ENCODE data around the gene GSTA5. TPM values are rescaled to one million over a fixed set of nuclear protein-coding genes. Genes with fewer than 3 reads are reported as not detected.

Gene GSTA5
- total RNA-seq, 3 donors from 2014 or later (not counting 1 experiment from before 2014, with no cell fraction given) = not detected

DNA sequence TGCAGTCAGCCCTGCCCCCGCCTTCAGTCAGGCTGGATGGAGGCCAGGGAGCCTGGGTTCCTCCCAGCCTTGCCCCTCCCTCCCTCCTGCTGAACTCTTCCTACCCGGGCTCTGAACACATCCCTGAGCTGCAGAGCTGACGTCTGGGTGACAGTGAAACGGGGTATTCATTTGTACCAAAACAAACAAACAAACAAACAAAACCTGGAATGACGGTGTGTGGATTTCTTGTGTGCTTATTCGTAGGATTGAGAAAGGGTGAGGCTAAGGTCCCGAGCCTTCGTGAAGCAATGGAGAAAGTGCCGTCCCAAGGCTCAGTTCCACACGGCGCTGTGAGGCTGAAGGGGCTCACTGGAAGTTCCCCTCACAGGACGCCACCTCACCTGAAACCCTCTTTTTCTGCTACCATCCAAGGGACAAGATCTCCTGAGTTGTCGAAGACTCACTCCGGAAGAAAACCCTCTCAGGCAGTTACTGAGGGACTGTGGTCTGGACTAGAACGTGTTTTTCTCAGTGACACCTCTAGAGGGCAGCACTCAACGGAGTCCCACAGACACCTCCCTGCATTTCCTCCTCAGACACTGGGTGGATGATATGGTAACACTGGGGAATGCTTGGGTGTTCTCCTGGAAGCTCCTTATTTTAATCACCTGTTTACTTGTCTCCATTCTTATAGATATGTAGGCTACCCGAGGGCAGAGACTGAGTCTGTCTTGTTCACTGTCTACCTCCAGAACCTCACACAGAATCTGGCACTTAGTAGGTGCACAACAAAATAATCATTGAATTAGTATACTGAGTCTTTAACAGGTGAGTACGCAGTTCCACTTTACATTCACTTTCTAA lies 41.6 kb upstream of the GSTA5 start:
- no peak overlapping the region for H3K27ac ChIP-seq (ENCODE audit: low read length)
- H3K36me3 ChIP-seq (ENCODE audit: control insufficient read depth, insufficient read depth, low read length) = no peaks in the 10 kb centered on the region
- Mint-ChIP-seq H3K27me3 (ENCODE audit: low read depth in 2 of 2) (peaks cover 0 to 3% of the 10 kb centered on the region in 2 donors), H3K4me3 (peak overlapping the region; percentile 87), H3K36me3 (no peaks in the 10 kb centered on the region), H3K27ac (peak overlapping the region in 1 of 2 donors; percentile 79), H3K9me3 (no peaks in the 10 kb centered on the region), H3K4me1 (peaks cover 6 to 8% of the 10 kb centered on the region in 2 donors)
- H3K27me3 ChIP-seq (ENCODE audit: control insufficient read depth, insufficient read depth, low read length) = no peaks in the 10 kb centered on the region
- intact Hi-C loops (cut with micrococcal nuclease) = loop anchor here (5.0 kb wide), 1 partner anchor 115 kb away; the partner anchor contains the start of gene GSTA4
- TF ChIP-seq, protein P1, sequence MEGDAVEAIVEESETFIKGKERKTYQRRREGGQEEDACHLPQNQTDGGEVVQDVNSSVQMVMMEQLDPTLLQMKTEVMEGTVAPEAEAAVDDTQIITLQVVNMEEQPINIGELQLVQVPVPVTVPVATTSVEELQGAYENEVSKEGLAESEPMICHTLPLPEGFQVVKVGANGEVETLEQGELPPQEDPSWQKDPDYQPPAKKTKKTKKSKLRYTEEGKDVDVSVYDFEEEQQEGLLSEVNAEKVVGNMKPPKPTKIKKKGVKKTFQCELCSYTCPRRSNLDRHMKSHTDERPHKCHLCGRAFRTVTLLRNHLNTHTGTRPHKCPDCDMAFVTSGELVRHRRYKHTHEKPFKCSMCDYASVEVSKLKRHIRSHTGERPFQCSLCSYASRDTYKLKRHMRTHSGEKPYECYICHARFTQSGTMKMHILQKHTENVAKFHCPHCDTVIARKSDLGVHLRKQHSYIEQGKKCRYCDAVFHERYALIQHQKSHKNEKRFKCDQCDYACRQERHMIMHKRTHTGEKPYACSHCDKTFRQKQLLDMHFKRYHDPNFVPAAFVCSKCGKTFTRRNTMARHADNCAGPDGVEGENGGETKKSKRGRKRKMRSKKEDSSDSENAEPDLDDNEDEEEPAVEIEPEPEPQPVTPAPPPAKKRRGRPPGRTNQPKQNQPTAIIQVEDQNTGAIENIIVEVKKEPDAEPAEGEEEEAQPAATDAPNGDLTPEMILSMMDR (IDR thresholded peaks at IDR 0.05) = peak; percentile 75
- DNase-seq (peak; percentile 43 to 82), ATAC-seq (peak; percentile 96 to 100 (median 100))
- H3K9me3 ChIP-seq (ENCODE audit: control insufficient read depth, insufficient read depth, low read length) = no peaks in the 10 kb centered on the region
- 9% methylated on average over 15 of the region's 18 CpGs for WGBS (ENCODE audit: insufficient coverage)
- peaks cover 6% of the 10 kb centered on the region for H3K4me1 ChIP-seq (ENCODE audit: control insufficient read depth, insufficient read depth, low read length)
- H3K4me3 ChIP-seq (ENCODE audit: low read length) = peak overlapping the region; percentile 40

DNA sequence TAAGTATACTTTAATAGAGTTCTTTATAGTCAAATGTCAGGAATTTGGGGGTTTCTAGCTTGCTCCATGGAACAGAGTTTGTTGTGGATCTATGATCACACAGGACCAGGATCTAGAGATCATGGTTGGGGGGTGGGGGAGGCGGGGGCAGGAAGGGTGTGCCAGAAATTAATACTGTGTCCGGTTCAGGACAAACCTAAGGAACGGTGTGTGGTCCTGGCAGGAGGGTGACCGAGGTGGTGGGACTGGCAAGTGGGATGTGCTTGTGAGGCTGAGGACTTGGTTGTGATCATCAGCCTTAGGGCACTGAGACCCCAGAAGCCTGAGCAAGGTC lies 41.0 kb upstream of the GSTA5 start:
- H3K27ac ChIP-seq (ENCODE audit: low read length) = no peak overlapping the region
- no peaks in the 10 kb centered on the region for H3K36me3 Mint-ChIP-seq
- H3K27ac Mint-ChIP-seq = peak overlapping the region in 1 of 2 donors; percentile 79
- intact Hi-C loops (cut with micrococcal nuclease) = loop anchor here (5.0 kb wide), 1 partner anchor 116 kb away; the partner anchor contains the start of gene GSTA4
- WGBS (ENCODE audit: insufficient coverage) = 81% methylated on average over 4 of the region's 4 CpGs
- H3K27me3 Mint-ChIP-seq (ENCODE audit: low read depth in 2 of 2) = peaks cover 0 to 3% of the 10 kb centered on the region in 2 donors
- no peaks in the 10 kb centered on the region for H3K9me3 ChIP-seq (ENCODE audit: control insufficient read depth, insufficient read depth, low read length)
- DNase-seq (no peak), ATAC-seq (no peak)
- no peaks in the 10 kb centered on the region for H3K27me3 ChIP-seq (ENCODE audit: control insufficient read depth, insufficient read depth, low read length)
- TF ChIP-seq, protein P1 (IDR thresholded peaks at IDR 0.05) = no peak
- peaks cover 6% of the 10 kb centered on the region for H3K4me1 ChIP-seq (ENCODE audit: control insufficient read depth, insufficient read depth, low read length)
- no peaks in the 10 kb centered on the region for H3K9me3 Mint-ChIP-seq
- peak overlapping the region; percentile 87 for H3K4me3 Mint-ChIP-seq
- peaks cover 6 to 8% of the 10 kb centered on the region in 2 donors for H3K4me1 Mint-ChIP-seq
- no peak overlapping the region for H3K4me3 ChIP-seq (ENCODE audit: low read length)
- no peaks in the 10 kb centered on the region for H3K36me3 ChIP-seq (ENCODE audit: control insufficient read depth, insufficient read depth, low read length)

DNA sequence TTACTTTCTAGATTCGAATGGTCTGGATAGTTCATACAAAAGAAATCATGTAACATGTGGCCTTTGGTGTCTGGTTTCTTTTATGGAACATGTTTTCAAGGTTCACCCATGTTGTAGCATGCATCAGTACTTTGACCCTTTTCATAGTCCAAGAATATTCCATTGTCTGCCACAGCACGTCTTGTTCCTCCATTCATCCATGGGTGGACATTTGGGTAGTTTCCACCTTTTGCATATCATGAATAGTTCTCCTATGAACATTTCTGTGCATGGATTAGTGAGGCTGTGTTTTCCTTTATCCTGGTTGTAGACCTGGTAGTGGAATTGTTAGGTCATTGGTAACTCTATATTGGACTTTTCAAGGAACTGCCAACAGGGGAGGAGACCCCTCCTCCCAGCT lies 37.2 kb upstream of the GSTA5 start:
- Mint-ChIP-seq H3K27ac (no peak overlapping the region), H3K9me3 (no peaks in the 10 kb centered on the region), H3K4me3 (no peak overlapping the region), H3K27me3 (ENCODE audit: low read depth in 2 of 2) (peaks cover 10 to 12% of the 10 kb centered on the region in 2 donors), H3K4me1 (peaks cover 6 to 8% of the 10 kb centered on the region in 2 donors), H3K36me3 (no peaks in the 10 kb centered on the region)
- no peak overlapping the region for H3K4me3 ChIP-seq (ENCODE audit: low read length)
- H3K9me3 ChIP-seq (ENCODE audit: control insufficient read depth, insufficient read depth, low read length) = no peaks in the 10 kb centered on the region
- intact Hi-C loops (cut with micrococcal nuclease) = no loop called here
- DNase-seq (no peak), ATAC-seq (no peak)
- no peaks in the 10 kb centered on the region for H3K36me3 ChIP-seq (ENCODE audit: control insufficient read depth, insufficient read depth, low read length)
- H3K27me3 ChIP-seq (ENCODE audit: control insufficient read depth, insufficient read depth, low read length) = no peaks in the 10 kb centered on the region
- TF ChIP-seq, protein P1 (IDR thresholded peaks at IDR 0.05) = no peak
- 76% methylated on average over 2 of the region's 2 CpGs for WGBS (ENCODE audit: insufficient coverage)
- peaks cover 6% of the 10 kb centered on the region for H3K4me1 ChIP-seq (ENCODE audit: control insufficient read depth, insufficient read depth, low read length)
- no peak overlapping the region for H3K27ac ChIP-seq (ENCODE audit: low read length)

Data from natural killer cell (primary cell).